Mesenchymal stem cell (in vitro differentiated cells and primary cell): ENCODE results near the gene KHK.
"Not testable (repeated sequence)": the region's sequence is repeated elsewhere in the genome, so short reads cannot be mapped to it uniquely, and the experiment has no call there.

ENCODE experiments used
- DNase-seq: peaks from one replicate; pipeline ENCODE4 v3.0.0-alpha.2; 2013
- H2AFZ ChIP-seq: one replicate; pipeline ENCODE4 v1.6.1; 2013; ENCODE audit warnings: low read depth, mild to moderate bottlenecking, control low read depth, inconsistent platforms, low read length, moderate library complexity
- H2AK5ac ChIP-seq: 2 replicates; pipeline ENCODE4 v1.6.1; 2013; ENCODE audit warnings: low read length, moderate library complexity, mild to moderate bottlenecking, inconsistent platforms; ENCODE audit not compliant: severe bottlenecking
- H2BK120ac ChIP-seq: one replicate; pipeline ENCODE4 v1.6.1; 2013; ENCODE audit warnings: low read depth, mild to moderate bottlenecking, inconsistent platforms, low read length, moderate library complexity
- H2BK12ac ChIP-seq, 2 experiments: one replicate each; pipeline ENCODE4 v1.6.1; 2013; ENCODE audit warnings: inconsistent platforms in 2 of 2, low read length in 2 of 2, mild to moderate bottlenecking in 2 of 2, moderate library complexity in 2 of 2, control low read depth in 1 of 2
- H2BK15ac ChIP-seq: one replicate; pipeline ENCODE4 v1.6.1; 2013; ENCODE audit warnings: mild to moderate bottlenecking, low read depth, inconsistent platforms; ENCODE audit not compliant: poor library complexity, severe bottlenecking
- H2BK5ac ChIP-seq: 2 replicates; pipeline ENCODE4 v1.6.1; 2013; ENCODE audit warnings: low read depth, mild to moderate bottlenecking, low read length, control low read depth, inconsistent platforms; ENCODE audit not compliant: poor library complexity, severe bottlenecking
- H3K14ac ChIP-seq, 2 experiments: one replicate each; pipeline ENCODE4 v1.6.1; 2013; ENCODE audit warnings: inconsistent platforms in 2 of 2, low read length in 2 of 2, control low read depth in 1 of 2, mild to moderate bottlenecking in 1 of 2, moderate library complexity in 1 of 2
- H3K18ac ChIP-seq, 2 experiments: one replicate each; pipeline ENCODE4 v1.6.1; 2013; ENCODE audit warnings: inconsistent platforms in 2 of 2, low read length in 2 of 2, control low read depth in 1 of 2, low read depth in 1 of 2, mild to moderate bottlenecking in 1 of 2
- H3K23ac ChIP-seq, 2 experiments: one replicate each; pipeline ENCODE4 v1.6.1; 2013; ENCODE audit warnings: inconsistent platforms in 2 of 2, low read length in 2 of 2, mild to moderate bottlenecking in 2 of 2, moderate library complexity in 2 of 2, control low read depth in 1 of 2
- H3K27ac ChIP-seq: 2 replicates; pipeline ENCODE4 v1.5.1; 2013; ENCODE audit warnings: mild to moderate bottlenecking, moderate library complexity, low read length, control low read depth, inconsistent platforms; ENCODE audit not compliant: poor library complexity, severe bottlenecking
- H3K27me3 ChIP-seq, 2 experiments: 2 replicates each; pipeline versions ENCODE4 v1.6.1 to v1.7.0; 2013; ENCODE audit warnings: low read length in 2 of 2, mild to moderate bottlenecking in 2 of 2, moderate library complexity in 2 of 2, control low read depth in 1 of 2, inconsistent platforms in 1 of 2; ENCODE audit not compliant: control insufficient read depth in 1 of 2, insufficient read depth in 1 of 2
- H3K36me3 ChIP-seq, 2 experiments: 2 replicates each; pipeline versions ENCODE4 v1.6.1 to v1.7.0; 2013; ENCODE audit warnings: low read length in 2 of 2, control low read depth in 1 of 2, inconsistent platforms in 1 of 2, low read depth in 1 of 2, mild to moderate bottlenecking in 1 of 2; ENCODE audit not compliant: insufficient read depth in 2 of 2, control insufficient read depth in 1 of 2
- H3K4ac ChIP-seq, 2 experiments: one replicate each; pipeline ENCODE4 v1.6.1; 2013; ENCODE audit warnings: inconsistent platforms in 2 of 2, low read length in 2 of 2, mild to moderate bottlenecking in 2 of 2, moderate library complexity in 2 of 2, control low read depth in 1 of 2, low read depth in 1 of 2
- H3K4me1 ChIP-seq: 2 replicates; pipeline ENCODE4 v1.6.1; 2013; ENCODE audit warnings: low read depth, low read length, control low read depth; ENCODE audit not compliant: control insufficient read depth, insufficient read depth
- H3K4me2 ChIP-seq: 2 replicates; pipeline ENCODE4 v1.6.1; 2013; ENCODE audit warnings: low read length, mild to moderate bottlenecking, inconsistent platforms; ENCODE audit not compliant: poor library complexity, severe bottlenecking
- H3K4me3 ChIP-seq, 2 experiments: 2 replicates each; pipeline versions ENCODE4 v1.5.1 to v1.7.0; 2013; ENCODE audit warnings: low read length in 2 of 2, mild to moderate bottlenecking in 2 of 2, control low read depth in 1 of 2, low read depth in 1 of 2; ENCODE audit not compliant: insufficient read depth in 1 of 2
- H3K79me1 ChIP-seq: replicated peaks from 2 replicates; pipeline ENCODE4 v1.6.1; 2013; ENCODE audit warnings: mild to moderate bottlenecking, control low read depth, low read length, inconsistent platforms; ENCODE audit not compliant: poor library complexity, severe bottlenecking
- H3K9ac ChIP-seq: 2 replicates; pipeline ENCODE4 v1.7.0; 2013; ENCODE audit warnings: mild to moderate bottlenecking, low read length, moderate library complexity
- H3K9me3 ChIP-seq: 2 replicates; pipeline ENCODE4 v1.7.0; 2013; ENCODE audit warnings: mild to moderate bottlenecking, low read length; ENCODE audit not compliant: control insufficient read depth
- H4K8ac ChIP-seq: one replicate; pipeline ENCODE4 v1.6.1; 2013; ENCODE audit warnings: inconsistent platforms, mild to moderate bottlenecking, low read length, moderate library complexity
- H4K91ac ChIP-seq: one replicate; pipeline ENCODE4 v1.6.1; 2013; ENCODE audit warnings: mild to moderate bottlenecking, low read length, inconsistent platforms
- WGBS: methylation state at CpG from one replicate; pipeline ENCODE4 v1.1.7; 2013; ENCODE audit warnings: mixed read lengths; 5-methylcytosine and 5-hydroxymethylcytosine counted together

Gene KHK

GRCh38 chr2:27117995-27118524 is 31.5 kb downstream of the KHK start:
- H2AK5ac ChIP-seq = no peak overlapping the region
- no peak overlapping the region for H3K4ac ChIP-seq
- no peak for DNase-seq
- peak overlapping the region; percentile 86 for H3K4me2 ChIP-seq
- H4K91ac ChIP-seq = no peak overlapping the region
- H3K18ac ChIP-seq = no peak overlapping the region
- no peak overlapping the region for H2BK5ac ChIP-seq
- peak overlapping the region in 1 of 2 experiments; percentile 83 for H3K4me3 ChIP-seq
- H3K23ac ChIP-seq = no peak overlapping the region
- no peaks in the 10 kb centered on the region for H3K9me3 ChIP-seq
- 30% methylated on average over 14 of the region's 14 CpGs for whole genome bisulfite sequencing
- no peak overlapping the region for H3K27ac ChIP-seq
- H3K14ac ChIP-seq = no peak overlapping the region
- no peaks in the 10 kb centered on the region for H3K79me1 ChIP-seq
- H2BK120ac ChIP-seq = no peak overlapping the region
- peaks cover 36 to 72% of the 10 kb centered on the region in 2 experiments for H3K27me3 ChIP-seq
- no peak overlapping the region for H2AFZ ChIP-seq
- no peak overlapping the region for H2BK12ac ChIP-seq
- peaks cover 10% of the 10 kb centered on the region for H3K4me1 ChIP-seq
- no peak overlapping the region for H4K8ac ChIP-seq
- no peak overlapping the region for H2BK15ac ChIP-seq
- H3K36me3 ChIP-seq = peaks cover 0 to 4% of the 10 kb centered on the region in 2 experiments
- peak overlapping the region; percentile 76 for H3K9ac ChIP-seq

DNA sequence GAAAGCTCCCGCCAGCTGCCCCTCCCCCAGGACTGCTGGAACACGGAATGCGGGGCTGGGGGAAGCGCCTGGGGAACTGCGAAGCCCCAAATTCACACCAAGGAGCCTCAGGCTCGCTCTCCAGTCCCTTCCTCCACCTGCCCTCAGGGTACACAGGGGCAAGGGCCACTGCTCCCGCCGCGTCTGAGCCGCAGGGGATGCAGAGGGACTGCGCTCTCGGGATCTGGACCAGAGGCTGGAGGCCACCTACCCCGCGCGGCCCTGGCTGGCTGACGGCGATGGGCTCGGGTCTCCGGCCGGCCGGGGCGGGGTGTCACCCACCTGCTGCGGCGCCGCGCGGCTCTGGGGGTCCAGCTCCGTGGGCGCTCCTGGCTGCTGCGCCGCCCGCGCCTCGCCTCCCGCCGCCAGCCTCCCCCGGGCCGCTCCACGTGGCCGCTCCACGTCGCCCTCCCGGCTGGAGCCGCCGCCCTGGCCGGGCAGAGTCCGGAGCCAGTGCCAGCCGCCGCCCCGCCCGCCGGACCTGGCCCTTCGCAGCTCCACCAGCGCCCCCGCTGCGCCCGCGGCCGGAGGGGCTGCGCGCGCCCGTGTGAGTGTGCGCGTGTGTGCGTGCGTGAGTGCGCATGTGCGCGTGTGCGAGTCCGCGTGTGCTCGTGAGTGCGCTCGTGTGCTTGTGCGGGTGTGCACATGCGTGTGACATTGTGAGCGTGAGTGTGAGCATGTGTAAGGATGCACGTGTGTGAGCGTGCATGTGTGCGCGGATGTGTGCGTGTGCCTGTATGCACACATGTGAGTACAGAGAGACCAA is 32.2 kb downstream of the KHK start, which contains the start of gene CGREF1:
Gene CGREF1 (minus strand): TSS at position 604 of the 805 bp plus-strand sequence. CDS start 14,762 bp downstream, outside the sequence.
- peaks cover 16% of the 10 kb centered on the region for H3K4me1 ChIP-seq
- peak within 1 kb of the TSS; percentile 3 for H2AFZ ChIP-seq
- peak within 1 kb of the TSS; percentile 67 for H4K91ac ChIP-seq
- peak within 1 kb of the TSS; percentile 46 for H2BK15ac ChIP-seq
- peak within 1 kb of the TSS in 1 of 2 experiments; percentile 42 for H2BK12ac ChIP-seq
- H3K23ac ChIP-seq = peak within 1 kb of the TSS; percentile 20 to 66
- peak within 1 kb of the TSS; percentile 86 for H3K4me2 ChIP-seq
- H2BK5ac ChIP-seq = no peak within 1 kb of the TSS
- no peaks in the 10 kb centered on the region for H3K79me1 ChIP-seq
- H3K36me3 ChIP-seq = peaks cover 0 to 4% of the 10 kb centered on the region in 2 experiments
- no peak for DNase-seq
- peak within 1 kb of the TSS in 1 of 2 experiments; percentile 55 for H3K18ac ChIP-seq
- no peak within 1 kb of the TSS for H2BK120ac ChIP-seq
- no peak within 1 kb of the TSS for H3K4ac ChIP-seq
- no peak within 1 kb of the TSS for H2AK5ac ChIP-seq
- no peaks in the 10 kb centered on the region for H3K9me3 ChIP-seq
- peak within 1 kb of the TSS in 1 of 2 experiments; percentile 35 for H3K14ac ChIP-seq
- peak within 1 kb of the TSS; percentile 76 for H3K9ac ChIP-seq
- H3K4me3 ChIP-seq = peak within 1 kb of the TSS; percentile 51 to 83
- H3K27me3 ChIP-seq = peaks cover 36 to 72% of the 10 kb centered on the region in 2 experiments
- H4K8ac ChIP-seq = peak within 1 kb of the TSS; percentile 70
- no peak within 1 kb of the TSS for H3K27ac ChIP-seq
- WGBS = 14% methylated on average over 69 of the region's 84 CpGs

DNA sequence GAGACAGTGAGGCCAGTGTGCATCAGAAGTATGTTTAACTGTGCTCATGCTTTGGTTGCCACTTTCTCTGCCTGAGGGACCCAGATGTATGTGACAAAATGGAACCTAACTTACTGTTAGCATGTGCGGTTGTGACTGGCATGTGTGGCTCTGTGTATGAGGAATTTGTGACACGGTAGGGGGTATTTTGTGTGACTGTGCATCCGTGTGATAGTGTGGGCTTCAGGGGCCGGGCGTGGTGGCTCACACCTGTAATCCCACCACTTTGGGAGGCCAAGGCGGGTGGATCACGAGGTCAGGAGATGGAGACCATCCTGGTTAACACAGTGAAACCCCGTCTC is 32.7 kb downstream of the KHK start:
- not testable (repeated sequence) for DNase-seq, H3K79me1 ChIP-seq, H2BK15ac ChIP-seq, H3K4ac ChIP-seq, H3K9me3 ChIP-seq, H2AFZ ChIP-seq, H2BK5ac ChIP-seq, H2BK120ac ChIP-seq, H2AK5ac ChIP-seq, H3K36me3 ChIP-seq, H3K27ac ChIP-seq, H3K18ac ChIP-seq
- Histone ChIP-seq H3K4me2 (peak overlapping the region; percentile 86), H3K27me3 (peaks cover 36 to 75% of the 10 kb centered on the region in 2 experiments), H3K4me1 (peaks cover 19% of the 10 kb centered on the region), H3K9ac (peak overlapping the region; percentile 76), H3K23ac (peak overlapping the region in 1 of 2 experiments; percentile 20), H4K91ac (peak overlapping the region; percentile 67), H2BK12ac (peak overlapping the region in 1 of 2 experiments; percentile 42), H3K4me3 (peak overlapping the region; percentile 51 to 83), H4K8ac (peak overlapping the region; percentile 70), H3K14ac (peak overlapping the region in 1 of 2 experiments; percentile 35)
- WGBS = 90% methylated on average over 8 of the region's 8 CpGs

- Histone ChIP-seq H3K4ac (no peak overlapping the region), H4K8ac (no peak overlapping the region), H3K14ac (no peak overlapping the region), H3K9ac (no peak overlapping the region), H3K4me1 (peaks cover 19% of the 10 kb centered on the region), H3K79me1 (no peaks in the 10 kb centered on the region), H3K27ac (no peak overlapping the region), H2BK5ac (no peak overlapping the region), H2AK5ac (no peak overlapping the region), H2BK15ac (no peak overlapping the region), H3K23ac (no peak overlapping the region), H3K4me3 (no peak overlapping the region), H3K9me3 (no peaks in the 10 kb centered on the region), H3K36me3 (peaks cover 0 to 4% of the 10 kb centered on the region in 2 experiments), H2BK120ac (no peak overlapping the region), H3K27me3 (peaks cover 36 to 68% of the 10 kb centered on the region in 2 experiments), H3K4me2 (no peak overlapping the region), H2BK12ac (no peak overlapping the region), H2AFZ (no peak overlapping the region), H4K91ac (no peak overlapping the region), H3K18ac (no peak overlapping the region)
- DNase-seq = no peak
- WGBS = 85% methylated on average over 2 of the region's 2 CpGs
Measured at GRCh38 chr2:27121906-27122305, 35.3 kb downstream of the KHK start.
